GM10266 (cell line): ENCODE measurements around the gene PCDH18.

Source experiments
- DNase-seq: peaks from one replicate; pipeline ENCODE4 v3.0.0; 2012; ENCODE audit errors: extremely low spot score
- CTCF ChIP-seq: IDR thresholded peaks from 2 replicates; pipeline ENCODE4 v1.5.1; 2012; ENCODE audit warnings: mild to moderate bottlenecking, low read depth; ENCODE audit not compliant: control insufficient read depth, insufficient read depth; ENCODE audit errors: missing control alignments

Gene PCDH18

GRCh38 chr4:137476345-137476744 is 55.9 kb downstream of the PCDH18 start:
- no peak for TF ChIP-seq CTCF

GRCh38 chr4:137474711-137475301 is 57.5 kb downstream of the PCDH18 start:
- TF ChIP-seq CTCF, result no peak
- no peak for DNase-seq

More at GRCh38 chr4:137476345-137476744, 55.9 kb downstream of the PCDH18 start:
- DNase-seq, result no peak

GRCh38 chr4:137471895-137472294 is 60.4 kb downstream of the PCDH18 start:
- DNase-seq, result no peak
- TF ChIP-seq CTCF, result no peak

- no peak for TF ChIP-seq CTCF
- no peak for DNase-seq
Measured at GRCh38 chr4:137471461-137471860, 60.8 kb downstream of the PCDH18 start.

- DNase-seq, result no peak
- no peak for TF ChIP-seq CTCF
Measured at GRCh38 chr4:137470806-137471205, 61.5 kb downstream of the PCDH18 start.
